Measurements from ENCODE around the gene CHST13.

DNA sequence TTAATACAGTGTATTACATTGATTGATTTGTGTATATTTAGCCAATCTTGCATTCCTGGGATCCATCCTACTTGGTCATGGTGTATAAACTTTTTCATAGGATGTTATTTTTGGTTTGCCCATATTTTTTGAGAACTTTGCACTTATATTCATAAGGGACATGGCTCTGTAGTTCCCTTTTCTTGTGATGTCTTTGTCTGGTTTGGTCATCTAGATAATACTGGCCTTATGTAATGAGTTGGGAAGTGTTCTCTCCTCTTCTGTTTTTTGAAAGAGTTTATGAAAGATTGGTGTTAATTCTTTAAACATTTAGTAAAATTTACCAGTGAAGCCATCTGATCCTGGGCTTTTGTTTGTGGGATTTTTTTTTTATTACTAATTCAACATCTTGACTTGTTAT, 9.6 kb downstream of the CHST13 start:
- TF ChIP-seq, protein P1, sequence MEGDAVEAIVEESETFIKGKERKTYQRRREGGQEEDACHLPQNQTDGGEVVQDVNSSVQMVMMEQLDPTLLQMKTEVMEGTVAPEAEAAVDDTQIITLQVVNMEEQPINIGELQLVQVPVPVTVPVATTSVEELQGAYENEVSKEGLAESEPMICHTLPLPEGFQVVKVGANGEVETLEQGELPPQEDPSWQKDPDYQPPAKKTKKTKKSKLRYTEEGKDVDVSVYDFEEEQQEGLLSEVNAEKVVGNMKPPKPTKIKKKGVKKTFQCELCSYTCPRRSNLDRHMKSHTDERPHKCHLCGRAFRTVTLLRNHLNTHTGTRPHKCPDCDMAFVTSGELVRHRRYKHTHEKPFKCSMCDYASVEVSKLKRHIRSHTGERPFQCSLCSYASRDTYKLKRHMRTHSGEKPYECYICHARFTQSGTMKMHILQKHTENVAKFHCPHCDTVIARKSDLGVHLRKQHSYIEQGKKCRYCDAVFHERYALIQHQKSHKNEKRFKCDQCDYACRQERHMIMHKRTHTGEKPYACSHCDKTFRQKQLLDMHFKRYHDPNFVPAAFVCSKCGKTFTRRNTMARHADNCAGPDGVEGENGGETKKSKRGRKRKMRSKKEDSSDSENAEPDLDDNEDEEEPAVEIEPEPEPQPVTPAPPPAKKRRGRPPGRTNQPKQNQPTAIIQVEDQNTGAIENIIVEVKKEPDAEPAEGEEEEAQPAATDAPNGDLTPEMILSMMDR (IDR thresholded peaks at IDR 0.05), result no peak
- no peak for TF ChIP-seq POLR2A (IDR thresholded peaks at IDR 0.05)

Measured in lower leg skin (tissue), 3 donors.